ENCODE data around the gene DCANP1. TPM values are rescaled to one million over a fixed set of nuclear protein-coding genes. Genes with fewer than 3 reads are reported as not detected.
A peak's percentile ranks its signal among the peaks of the same experiment; 100 is the strongest.

DCANP1 gene
- total and polyA plus RNA-seq, 2 of the 13 experiments (the other 11 are each of a cell fraction or from before 2014, with no cell fraction given): not detected

DNA sequence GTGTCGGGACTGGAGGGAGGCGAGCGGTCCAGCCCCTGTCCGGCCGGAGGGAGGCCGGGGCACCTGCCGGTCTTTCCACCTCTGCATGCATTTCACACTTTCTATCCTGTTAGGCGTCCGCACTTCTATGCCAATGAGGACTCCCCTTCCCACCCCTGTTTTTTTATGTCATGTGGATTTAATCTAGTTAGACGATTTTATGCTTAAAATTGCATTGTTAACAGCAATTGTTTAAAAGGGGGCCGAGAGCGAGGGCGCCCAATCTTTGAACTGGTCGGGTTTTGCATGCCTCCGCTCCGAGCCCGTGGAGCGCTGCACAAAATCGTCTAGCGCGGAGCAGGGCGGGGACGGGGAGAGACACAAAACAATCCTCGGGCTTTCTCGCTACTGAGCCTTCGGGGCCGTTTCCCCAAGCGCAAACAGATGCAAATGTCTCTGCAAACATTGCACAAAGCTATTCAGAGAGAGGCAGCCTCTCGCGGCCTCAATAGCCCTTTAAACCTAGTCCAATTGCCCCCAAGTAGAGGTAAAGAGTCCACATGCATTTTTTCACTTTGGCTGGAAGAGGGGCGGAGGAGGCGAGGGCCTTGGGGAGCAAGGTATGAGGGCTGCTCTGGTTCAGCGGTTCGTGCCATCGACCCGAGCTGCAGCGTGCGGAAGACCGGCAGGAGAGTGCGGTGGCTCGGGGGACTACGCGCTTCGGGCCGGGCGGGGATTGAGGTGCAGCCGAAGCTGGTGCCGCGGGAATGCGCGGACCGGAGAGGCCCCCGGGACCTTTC is 42.5 kb upstream of the DCANP1 start (continued):
- TF ChIP-seq CBX5 (CRISPR knock-in tag; IDR thresholded peaks at IDR 0.05; ENCODE audit: borderline replicate concordance): no peak
- TF ChIP-seq ZNF124 (CRISPR knock-in tag; IDR thresholded peaks at IDR 0.05): no peak
- peak; percentile 69 for TF ChIP-seq MTA1 (CRISPR knock-in tag; IDR thresholded peaks at IDR 0.05; ENCODE audit: borderline replicate concordance)
- no peak for TF ChIP-seq ZNF30 (CRISPR knock-in tag; IDR thresholded peaks at IDR 0.05)
- TF ChIP-seq ZNF207 (IDR thresholded peaks at IDR 0.05; ENCODE audit: borderline replicate concordance): no peak
- TF ChIP-seq, protein P1, sequence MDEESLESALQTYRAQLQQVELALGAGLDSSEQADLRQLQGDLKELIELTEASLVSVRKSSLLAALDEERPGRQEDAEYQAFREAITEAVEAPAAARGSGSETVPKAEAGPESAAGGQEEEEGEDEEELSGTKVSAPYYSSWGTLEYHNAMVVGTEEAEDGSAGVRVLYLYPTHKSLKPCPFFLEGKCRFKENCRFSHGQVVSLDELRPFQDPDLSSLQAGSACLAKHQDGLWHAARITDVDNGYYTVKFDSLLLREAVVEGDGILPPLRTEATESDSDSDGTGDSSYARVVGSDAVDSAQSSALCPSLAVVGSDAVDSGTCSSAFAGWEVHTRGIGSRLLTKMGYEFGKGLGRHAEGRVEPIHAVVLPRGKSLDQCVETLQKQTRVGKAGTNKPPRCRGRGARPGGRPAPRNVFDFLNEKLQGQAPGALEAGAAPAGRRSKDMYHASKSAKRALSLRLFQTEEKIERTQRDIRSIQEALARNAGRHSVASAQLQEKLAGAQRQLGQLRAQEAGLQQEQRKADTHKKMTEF (CRISPR knock-in tag; IDR thresholded peaks at IDR 0.05): no peak
- TF ChIP-seq ZNF264 (CRISPR knock-in tag; IDR thresholded peaks at IDR 0.05): peak; percentile 92
- peak; percentile 87 for TF ChIP-seq ZBTB7B (CRISPR knock-in tag; IDR thresholded peaks at IDR 0.05)
- TF ChIP-seq MIER3 (CRISPR knock-in tag; IDR thresholded peaks at IDR 0.05; ENCODE audit: borderline replicate concordance): no peak
- TF ChIP-seq SKI (IDR thresholded peaks at IDR 0.05; ENCODE audit: partially characterized antibody): peak; percentile 24
- peak; percentile 47 for TF ChIP-seq POLR2G (IDR thresholded peaks at IDR 0.05; ENCODE audit: low read depth, low read length)
- TF ChIP-seq SOX13 (IDR thresholded peaks at IDR 0.05): peak; percentile 75; the same call in 1 of the 2 replicates
- TF ChIP-seq SOX13 (CRISPR knock-in tag; conservative IDR thresholded peaks at IDR 0.05 in 1 of 2, IDR thresholded peaks at IDR 0.05 in 1 of 2): peak in 1 of 2 experiments; percentile 81; a peak in 2 of 4 replicates
- no peak for TF ChIP-seq RFXAP (CRISPR knock-in tag; IDR thresholded peaks at IDR 0.05; ENCODE audit: borderline replicate concordance)
- no peak for TF ChIP-seq ZNF776 (CRISPR knock-in tag; IDR thresholded peaks at IDR 0.05)
- TF ChIP-seq ZNF510 (CRISPR knock-in tag; IDR thresholded peaks at IDR 0.05; ENCODE audit: low read depth): no peak; the same call in 1 of the 2 replicates
- no peak for TF ChIP-seq MED8 (CRISPR knock-in tag; IDR thresholded peaks at IDR 0.05; ENCODE audit: insufficient replicate concordance)
- TF ChIP-seq ZNF335 (CRISPR knock-in tag; IDR thresholded peaks at IDR 0.05): no peak
- TF ChIP-seq, protein P2, sequence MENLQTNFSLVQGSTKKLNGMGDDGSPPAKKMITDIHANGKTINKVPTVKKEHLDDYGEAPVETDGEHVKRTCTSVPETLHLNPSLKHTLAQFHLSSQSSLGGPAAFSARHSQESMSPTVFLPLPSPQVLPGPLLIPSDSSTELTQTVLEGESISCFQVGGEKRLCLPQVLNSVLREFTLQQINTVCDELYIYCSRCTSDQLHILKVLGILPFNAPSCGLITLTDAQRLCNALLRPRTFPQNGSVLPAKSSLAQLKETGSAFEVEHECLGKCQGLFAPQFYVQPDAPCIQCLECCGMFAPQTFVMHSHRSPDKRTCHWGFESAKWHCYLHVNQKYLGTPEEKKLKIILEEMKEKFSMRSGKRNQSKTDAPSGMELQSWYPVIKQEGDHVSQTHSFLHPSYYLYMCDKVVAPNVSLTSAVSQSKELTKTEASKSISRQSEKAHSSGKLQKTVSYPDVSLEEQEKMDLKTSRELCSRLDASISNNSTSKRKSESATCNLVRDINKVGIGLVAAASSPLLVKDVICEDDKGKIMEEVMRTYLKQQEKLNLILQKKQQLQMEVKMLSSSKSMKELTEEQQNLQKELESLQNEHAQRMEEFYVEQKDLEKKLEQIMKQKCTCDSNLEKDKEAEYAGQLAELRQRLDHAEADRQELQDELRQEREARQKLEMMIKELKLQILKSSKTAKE (CRISPR knock-in tag; IDR thresholded peaks at IDR 0.05; ENCODE audit: borderline replicate concordance): peak; percentile 70; the same call in 1 of the 2 replicates
- TF ChIP-seq, protein P3, sequence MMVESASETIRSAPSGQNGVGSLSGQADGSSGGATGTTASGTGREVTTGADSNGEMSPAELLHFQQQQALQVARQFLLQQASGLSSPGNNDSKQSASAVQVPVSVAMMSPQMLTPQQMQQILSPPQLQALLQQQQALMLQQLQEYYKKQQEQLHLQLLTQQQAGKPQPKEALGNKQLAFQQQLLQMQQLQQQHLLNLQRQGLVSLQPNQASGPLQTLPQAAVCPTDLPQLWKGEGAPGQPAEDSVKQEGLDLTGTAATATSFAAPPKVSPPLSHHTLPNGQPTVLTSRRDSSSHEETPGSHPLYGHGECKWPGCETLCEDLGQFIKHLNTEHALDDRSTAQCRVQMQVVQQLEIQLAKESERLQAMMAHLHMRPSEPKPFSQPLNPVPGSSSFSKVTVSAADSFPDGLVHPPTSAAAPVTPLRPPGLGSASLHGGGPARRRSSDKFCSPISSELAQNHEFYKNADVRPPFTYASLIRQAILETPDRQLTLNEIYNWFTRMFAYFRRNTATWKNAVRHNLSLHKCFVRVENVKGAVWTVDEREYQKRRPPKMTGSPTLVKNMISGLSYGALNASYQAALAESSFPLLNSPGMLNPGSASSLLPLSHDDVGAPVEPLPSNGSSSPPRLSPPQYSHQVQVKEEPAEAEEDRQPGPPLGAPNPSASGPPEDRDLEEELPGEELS (CRISPR knock-in tag; IDR thresholded peaks at IDR 0.05): peak; percentile 80
- no peak for TF ChIP-seq ZNF782 (CRISPR knock-in tag; IDR thresholded peaks at IDR 0.05; ENCODE audit: borderline replicate concordance)
- TF ChIP-seq SOX5 (CRISPR knock-in tag; IDR thresholded peaks at IDR 0.05; ENCODE audit: borderline replicate concordance): peak; percentile 77
- TF ChIP-seq, protein P4, sequence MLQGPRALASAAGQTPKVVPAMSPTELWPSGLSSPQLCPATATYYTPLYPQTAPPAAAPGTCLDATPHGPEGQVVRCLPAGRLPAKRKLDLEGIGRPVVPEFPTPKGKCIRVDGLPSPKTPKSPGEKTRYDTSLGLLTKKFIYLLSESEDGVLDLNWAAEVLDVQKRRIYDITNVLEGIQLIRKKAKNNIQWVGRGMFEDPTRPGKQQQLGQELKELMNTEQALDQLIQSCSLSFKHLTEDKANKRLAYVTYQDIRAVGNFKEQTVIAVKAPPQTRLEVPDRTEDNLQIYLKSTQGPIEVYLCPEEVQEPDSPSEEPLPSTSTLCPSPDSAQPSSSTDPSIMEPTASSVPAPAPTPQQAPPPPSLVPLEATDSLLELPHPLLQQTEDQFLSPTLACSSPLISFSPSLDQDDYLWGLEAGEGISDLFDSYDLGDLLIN (CRISPR knock-in tag; IDR thresholded peaks at IDR 0.05; ENCODE audit: borderline replicate concordance): no peak

Measured in HepG2 (cell line).